Left ventricle myocardium inferior (tissue), 1 donor: ENCODE measurements around the gene DRAM2. TPM values are rescaled to one million over a fixed set of nuclear protein-coding genes. Genes with fewer than 3 reads are reported as not detected.

Experiments
- DNase-seq: peaks from one replicate; pipeline ENCODE4 v3.0.0-alpha.2; 2020
- H3K27ac ChIP-seq: fragments of 200-600 bp; replicated peaks from 2 replicates; pipeline ENCODE4 v1.8.0; 2021
- H3K27me3 ChIP-seq: fragments of 200-600 bp; 2 replicates; pipeline ENCODE4 v1.8.0; 2021; ENCODE audit warnings: low read depth
- H3K36me3 ChIP-seq: fragments of 200-600 bp; 2 replicates; pipeline ENCODE4 v1.8.0; 2021
- H3K4me1 ChIP-seq: fragments of 200-600 bp; 2 replicates; pipeline ENCODE4 v1.8.0; 2021
- H3K4me3 ChIP-seq: fragments of 200-600 bp; 2 replicates; pipeline ENCODE4 v1.8.0; 2021; ENCODE audit warnings: mild to moderate bottlenecking, moderate library complexity
- H3K9me3 ChIP-seq: fragments of 200-600 bp; replicated peaks from 2 replicates; pipeline ENCODE4 v1.8.0; 2021
- intact Hi-C: fragments of 100-400 bp; cut with micrococcal nuclease; formaldehyde crosslinking; loops from one replicate; pipeline ENCODE4 v1.11.0; 2022
- long read RNA-seq: library from polyadenylated mRNA; unstranded; transcript quantifications from one replicate; pipeline ENCODE4 v2.0.0, GENCODE V29; 2021
- total RNA-seq: library from RNA; stranded (reverse); fragmentation: NEBNext Ultra II Directional; extraction: Animal tissue kit (Norgen Biotek cat#: 25700); gene quantifications from one replicate; pipeline ENCODE4 v1.2.1, GENCODE V29; 2021
- TF ChIP-seq, protein P1 (sequence below): fragments of 200-600 bp; IDR thresholded peaks from 2 replicates; pipeline ENCODE4 v1.8.0; 2021; ENCODE audit warnings: antibody characterized with exemption, mild to moderate bottlenecking, borderline replicate concordance
- donor health status: DM: no; HTN: yes; CAD: no; lungs with severe emphysema.

The DRAM2 gene
- total RNA-seq: 33.0 TPM
- long read RNA-seq, transcript DRAM2-201 (9 exons, 2,246 nt): major isoform, 8 of 48 reads
- long read RNA-seq, partial matches to known transcripts: 1 of 48 reads
- long read RNA-seq, other reads (novel, unspliced or antisense): 39 of 48 reads

DNA sequence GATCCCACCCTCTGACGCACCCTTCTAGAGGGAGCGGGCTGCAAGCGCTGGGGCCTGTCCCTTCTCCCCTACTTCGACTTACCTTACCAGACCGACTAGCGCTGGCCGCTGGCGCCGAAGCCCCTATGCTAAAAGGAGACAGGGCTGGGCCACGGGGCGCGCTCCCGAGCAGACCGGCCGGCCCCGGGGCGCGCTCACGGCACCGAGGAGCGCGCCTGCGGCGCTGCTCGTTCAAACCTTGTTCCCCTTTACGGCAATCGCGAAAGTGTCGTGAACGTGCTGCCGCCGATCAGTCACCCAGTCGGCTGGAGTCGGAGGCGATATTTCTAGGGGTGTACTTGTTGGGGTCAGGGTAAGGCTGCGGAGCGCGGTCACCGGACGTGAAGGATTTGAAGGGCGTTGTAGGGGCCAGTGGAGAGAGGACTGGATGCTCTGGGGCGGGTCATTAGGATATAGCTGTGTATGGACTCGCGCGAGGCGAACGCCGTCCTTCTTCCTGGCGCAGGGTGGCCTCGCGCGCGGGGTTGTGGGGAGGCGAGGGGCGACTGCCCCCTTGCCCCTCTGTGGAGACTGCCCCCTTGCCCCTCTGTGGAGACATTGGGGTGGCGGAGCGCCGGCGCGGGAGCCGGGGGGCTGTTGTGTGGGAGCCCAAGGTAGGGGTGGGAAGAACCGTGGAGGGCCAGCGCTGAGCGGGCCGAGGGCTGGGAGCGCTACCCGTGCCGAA is at the start of gene DRAM2, which contains the start of gene CEPT1:
DRAM2 (minus strand) TSS at position 138 of the 724 bp plus-strand sequence. CDS start 8,539 bp downstream, outside the sequence.
CEPT1 (plus strand) TSS at position 268 of the 724 bp plus-strand sequence. CDS start 7,492 bp downstream, outside the sequence.
- Histone ChIP-seq H3K4me1 (peaks cover 42% of the 10 kb centered on the region), H3K36me3 (peaks cover 26% of the 10 kb centered on the region), H3K4me3 (peak within 1 kb of the TSS; percentile 96), H3K27me3 (no peaks in the 10 kb centered on the region), H3K9me3 (no peaks in the 10 kb centered on the region), H3K27ac (peak within 1 kb of the TSS; percentile 95)
- intact Hi-C loops: no loop called here
- DNase-seq: peak; percentile 94
- TF ChIP-seq, protein P1, sequence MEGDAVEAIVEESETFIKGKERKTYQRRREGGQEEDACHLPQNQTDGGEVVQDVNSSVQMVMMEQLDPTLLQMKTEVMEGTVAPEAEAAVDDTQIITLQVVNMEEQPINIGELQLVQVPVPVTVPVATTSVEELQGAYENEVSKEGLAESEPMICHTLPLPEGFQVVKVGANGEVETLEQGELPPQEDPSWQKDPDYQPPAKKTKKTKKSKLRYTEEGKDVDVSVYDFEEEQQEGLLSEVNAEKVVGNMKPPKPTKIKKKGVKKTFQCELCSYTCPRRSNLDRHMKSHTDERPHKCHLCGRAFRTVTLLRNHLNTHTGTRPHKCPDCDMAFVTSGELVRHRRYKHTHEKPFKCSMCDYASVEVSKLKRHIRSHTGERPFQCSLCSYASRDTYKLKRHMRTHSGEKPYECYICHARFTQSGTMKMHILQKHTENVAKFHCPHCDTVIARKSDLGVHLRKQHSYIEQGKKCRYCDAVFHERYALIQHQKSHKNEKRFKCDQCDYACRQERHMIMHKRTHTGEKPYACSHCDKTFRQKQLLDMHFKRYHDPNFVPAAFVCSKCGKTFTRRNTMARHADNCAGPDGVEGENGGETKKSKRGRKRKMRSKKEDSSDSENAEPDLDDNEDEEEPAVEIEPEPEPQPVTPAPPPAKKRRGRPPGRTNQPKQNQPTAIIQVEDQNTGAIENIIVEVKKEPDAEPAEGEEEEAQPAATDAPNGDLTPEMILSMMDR: no peak

DNA sequence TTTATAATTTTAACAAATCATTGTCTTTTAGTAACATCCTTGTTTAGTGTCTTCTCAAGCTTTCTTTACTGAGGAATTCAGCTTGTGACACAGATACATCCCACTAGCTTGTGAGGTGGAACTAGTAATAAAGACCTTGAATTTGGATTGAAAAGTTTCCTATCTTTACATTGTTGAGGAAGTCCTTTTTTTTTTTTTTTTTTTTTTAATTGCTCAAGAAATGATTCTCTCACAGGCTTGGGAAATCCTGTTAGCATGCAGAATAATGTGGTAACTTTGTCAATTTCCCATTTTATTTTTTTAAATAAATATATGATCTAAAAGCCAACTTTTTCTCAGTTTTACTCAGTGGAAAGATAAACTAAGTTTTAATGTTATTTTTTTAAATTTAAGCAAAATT is 44.8 kb upstream of the DRAM2 start:
- no peaks in the 10 kb centered on the region for H3K9me3 ChIP-seq
- H3K4me3 ChIP-seq: no peak overlapping the region
- H3K27me3 ChIP-seq: no peaks in the 10 kb centered on the region
- H3K4me1 ChIP-seq: no peaks in the 10 kb centered on the region
- TF ChIP-seq, protein P1: no peak
- DNase-seq: no peak
- no peak overlapping the region for H3K27ac ChIP-seq
- H3K36me3 ChIP-seq: peaks cover 65% of the 10 kb centered on the region
- intact Hi-C loops: no loop called here

DNA sequence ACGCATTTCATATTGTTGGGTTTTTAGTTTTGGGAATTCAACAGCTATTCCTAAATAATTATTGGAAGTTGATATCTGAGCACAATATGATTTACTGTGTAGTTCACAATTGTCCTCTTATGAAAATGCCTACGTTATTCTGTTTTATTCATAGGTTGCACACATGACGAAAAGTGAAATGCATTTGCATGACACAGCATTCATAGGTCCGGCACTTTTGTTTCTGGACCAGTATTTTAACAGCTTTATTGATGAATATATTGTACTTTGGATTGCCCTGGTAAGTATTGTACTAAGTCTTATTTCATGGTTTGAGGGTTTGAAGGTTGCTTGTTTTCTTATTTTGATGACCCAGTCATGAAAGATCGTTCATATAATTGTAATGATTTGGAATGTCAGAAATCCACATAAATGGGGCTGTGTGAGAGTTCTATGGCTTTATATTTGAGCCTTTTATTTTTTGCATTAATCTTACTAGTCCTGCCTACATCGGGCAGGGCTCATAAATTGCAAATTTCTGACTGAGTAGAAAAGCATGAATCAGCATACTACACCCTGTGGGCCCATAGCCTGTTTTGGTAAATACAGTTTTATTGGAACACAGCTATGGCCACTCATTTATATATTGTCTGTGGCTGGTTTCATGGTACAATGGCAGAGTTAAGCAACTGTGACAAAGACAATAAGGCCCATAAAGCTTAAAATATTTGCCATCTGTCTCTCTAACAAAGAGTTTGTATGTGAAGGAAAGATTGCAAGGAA is 43.6 kb upstream of the DRAM2 start:
- intact Hi-C loops: no loop called here
- TF ChIP-seq, protein P1: no peak
- Histone ChIP-seq H3K36me3 (peaks cover 68% of the 10 kb centered on the region), H3K4me1 (no peaks in the 10 kb centered on the region), H3K27me3 (no peaks in the 10 kb centered on the region), H3K9me3 (no peaks in the 10 kb centered on the region), H3K4me3 (no peak overlapping the region), H3K27ac (no peak overlapping the region)
- no peak for DNase-seq

DNA sequence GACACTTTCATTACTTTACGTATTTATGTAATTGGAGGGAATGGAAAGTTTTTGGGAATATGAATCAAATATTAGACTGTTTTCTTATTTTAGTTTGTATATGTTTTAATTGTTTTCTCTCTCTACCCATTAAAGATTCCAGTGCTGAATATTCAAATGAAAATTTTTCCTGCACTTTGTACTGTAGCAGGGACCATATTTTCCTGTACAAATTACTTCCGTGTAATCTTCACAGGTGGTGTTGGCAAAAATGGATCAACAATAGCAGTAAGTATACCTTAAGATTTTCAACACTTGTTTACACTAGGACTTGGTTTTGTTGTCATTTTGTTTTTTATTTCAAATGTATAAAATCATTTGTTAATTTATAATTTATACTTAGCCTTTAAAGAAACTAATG is 42.2 kb upstream of the DRAM2 start:
- Histone ChIP-seq H3K4me3 (no peak overlapping the region), H3K27me3 (no peaks in the 10 kb centered on the region), H3K4me1 (no peaks in the 10 kb centered on the region), H3K9me3 (no peaks in the 10 kb centered on the region), H3K36me3 (peaks cover 62% of the 10 kb centered on the region), H3K27ac (no peak overlapping the region)
- TF ChIP-seq, protein P1: no peak
- intact Hi-C loops: no loop called here
- DNase-seq: no peak

DNA sequence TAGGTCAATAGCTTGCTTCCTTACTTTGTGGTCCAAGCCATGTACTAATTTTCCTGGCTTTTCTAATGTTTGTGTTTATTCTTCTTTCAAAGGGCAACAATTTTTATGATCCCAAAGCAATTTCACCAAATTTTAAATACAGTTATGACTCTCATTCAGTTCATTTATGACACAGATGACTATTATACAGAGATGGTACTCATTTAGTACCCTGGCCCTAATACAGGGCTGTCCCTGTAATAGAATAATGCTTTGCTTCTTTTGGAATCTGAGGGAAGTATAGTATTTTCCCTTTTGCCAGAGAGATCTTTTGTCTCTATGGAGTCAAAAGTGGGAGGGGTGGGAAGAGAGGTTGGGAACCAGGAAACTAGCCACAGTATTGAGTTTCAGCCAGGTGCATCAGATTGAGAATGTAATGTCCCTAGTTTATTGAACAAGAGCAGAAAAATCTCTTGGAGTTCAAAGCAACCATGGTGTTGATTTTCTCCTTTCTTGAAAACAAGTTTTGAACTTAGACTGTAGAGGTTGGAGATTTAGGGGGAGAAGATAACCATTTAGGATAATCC is 40.2 kb upstream of the DRAM2 start:
- H3K4me1 ChIP-seq: no peaks in the 10 kb centered on the region
- intact Hi-C loops: no loop called here
- no peak for DNase-seq
- peaks cover 57% of the 10 kb centered on the region for H3K36me3 ChIP-seq
- TF ChIP-seq, protein P1: no peak
- no peaks in the 10 kb centered on the region for H3K9me3 ChIP-seq
- H3K27me3 ChIP-seq: no peaks in the 10 kb centered on the region
- H3K4me3 ChIP-seq: no peak overlapping the region
- no peak overlapping the region for H3K27ac ChIP-seq
